ENCODE data around the gene BAD. TPM values are rescaled to one million over a fixed set of nuclear protein-coding genes. Genes with fewer than 3 reads are reported as not detected.

Gene BAD
- 10 to 100 TPM; 27.8 to 88.0 (median 76.3) TPM for total RNA-seq

- Histone ChIP-seq H3K27me3 (no peaks in the 10 kb centered on the region), H3K9me3 (no peaks in the 10 kb centered on the region), H3K4me1 (peaks cover 22 to 25% of the 10 kb centered on the region in 2 donors), H3K4me3 (peak within 1 kb of the TSS; percentile 84 to 97 (median 90)), H3K27ac (peak within 1 kb of the TSS; percentile 90 to 97 (median 94)), H3K36me3 (peaks cover 0 to 5% of the 10 kb centered on the region in 2 donors)
- peak; percentile 80 to 81 for TF ChIP-seq POLR2A (IDR thresholded peaks at IDR 0.05)
- no peak for TF ChIP-seq CTCF (IDR thresholded peaks at IDR 0.05 in 4 of 5, conservative IDR thresholded peaks at IDR 0.05 in 1 of 5)
- intact Hi-C loops (cut with DNase I; ENCODE audit: low total_unique reads) (loop anchor here (1.0 kb wide), 1 partner anchor 14 kb away; no protein-coding TSS in a partner anchor), in situ Hi-C loops (cut with MboI; ENCODE audit: low sequenced_read_pairs in 4 of 4) (no loop called here)
- ATAC-seq (peak; percentile 87), DNase-seq (peak; percentile 94 to 95)
Measured at GRCh38 chr11:64284048-64284961, at the start of gene BAD. Gene BAD, minus strand, starts transcription at chr11:64284665. Its CDS starts 297 bp downstream, at chr11:64284368.

- no peaks in the 10 kb centered on the region for H3K27me3 ChIP-seq
- H3K27ac ChIP-seq, result no peak overlapping the region
- H3K4me3 ChIP-seq, result no peak overlapping the region
- in situ Hi-C loops (cut with MboI; ENCODE audit: low sequenced_read_pairs in 4 of 4) (no loop called here), intact Hi-C loops (cut with DNase I; ENCODE audit: low total_unique reads) (no loop called here)
- H3K36me3 ChIP-seq, result no peaks in the 10 kb centered on the region
- peaks cover 0 to 8% of the 10 kb centered on the region in 2 donors for H3K4me1 ChIP-seq
- H3K9me3 ChIP-seq, result no peaks in the 10 kb centered on the region
- DNase-seq (no peak), ATAC-seq (no peak)
- no peak for TF ChIP-seq CTCF (IDR thresholded peaks at IDR 0.05 in 4 of 5, conservative IDR thresholded peaks at IDR 0.05 in 1 of 5)
- TF ChIP-seq POLR2A (IDR thresholded peaks at IDR 0.05), result no peak
Measured at GRCh38 chr11:64333556-64333955, 49.1 kb upstream of the BAD start.

GRCh38 chr11:64331569-64332371, 47.3 kb upstream of the BAD start:
- Histone ChIP-seq H3K4me1 (peaks cover 0 to 8% of the 10 kb centered on the region in 2 donors), H3K9me3 (no peaks in the 10 kb centered on the region), H3K27me3 (no peaks in the 10 kb centered on the region), H3K27ac (no peak overlapping the region), H3K36me3 (no peaks in the 10 kb centered on the region), H3K4me3 (no peak overlapping the region)
- ATAC-seq (peak in 1 of 2 donors; percentile 39), DNase-seq (peak in 1 of 2 donors; percentile 69)
- in situ Hi-C loops (cut with MboI; ENCODE audit: low sequenced_read_pairs in 4 of 4), result no loop called here
- intact Hi-C loops (cut with DNase I; ENCODE audit: low total_unique reads), result no loop called here
- TF ChIP-seq POLR2A (IDR thresholded peaks at IDR 0.05) (no peak), CTCF (IDR thresholded peaks at IDR 0.05 in 4 of 5, conservative IDR thresholded peaks at IDR 0.05 in 1 of 5) (peak in 2 of 5 experiments; percentile 23 to 33)

GRCh38 chr11:64330888-64331287, 46.4 kb upstream of the BAD start:
- ATAC-seq, result no peak
- no peaks in the 10 kb centered on the region for H3K27me3 ChIP-seq
- no peak for TF ChIP-seq POLR2A (IDR thresholded peaks at IDR 0.05)
- TF ChIP-seq CTCF (IDR thresholded peaks at IDR 0.05 in 4 of 5, conservative IDR thresholded peaks at IDR 0.05 in 1 of 5), result no peak

More at GRCh38 chr11:64330888-64331287, 46.4 kb upstream of the BAD start:
- DNase-seq, result no peak
- H3K27ac ChIP-seq, result no peak overlapping the region
- peaks cover 0 to 8% of the 10 kb centered on the region in 2 donors for H3K4me1 ChIP-seq
- H3K4me3 ChIP-seq, result no peak overlapping the region
- H3K9me3 ChIP-seq, result no peaks in the 10 kb centered on the region
- intact Hi-C loops (cut with DNase I; ENCODE audit: low total_unique reads), result no loop called here
- in situ Hi-C loops (cut with MboI; ENCODE audit: low sequenced_read_pairs in 4 of 4), result no loop called here
- H3K36me3 ChIP-seq, result no peaks in the 10 kb centered on the region
